Myocyte (in vitro differentiated cells): ENCODE measurements around the gene RBM25. TPM values are rescaled to one million over a fixed set of nuclear protein-coding genes. Genes with fewer than 3 reads are reported as not detected.
"Not testable (repeated sequence)": the region's sequence is repeated elsewhere in the genome, so short reads cannot be mapped to it uniquely, and the experiment has no call there.

ENCODE experiments used
- DNase-seq: peaks from one replicate; pipeline ENCODE4 v3.0.0-alpha.2; 2012; ENCODE audit warnings: low read depth
- total RNA-seq: library from RNA; depleted of rRNA; stranded (reverse); fragments of >200 nt; gene quantifications from 2 replicates; pipeline ENCODE4 v1.2.3, GENCODE V29; 2014

The RBM25 gene
- total RNA-seq, 1 donor from 2014 or later, result 55.8 TPM

GRCh38 chr14:73168691-73169090 is 110.4 kb downstream of the RBM25 start:
- no peak for DNase-seq

GRCh38 chr14:73169855-73170254 is 111.5 kb downstream of the RBM25 start:
- not testable (repeated sequence) for DNase-seq

DNA sequence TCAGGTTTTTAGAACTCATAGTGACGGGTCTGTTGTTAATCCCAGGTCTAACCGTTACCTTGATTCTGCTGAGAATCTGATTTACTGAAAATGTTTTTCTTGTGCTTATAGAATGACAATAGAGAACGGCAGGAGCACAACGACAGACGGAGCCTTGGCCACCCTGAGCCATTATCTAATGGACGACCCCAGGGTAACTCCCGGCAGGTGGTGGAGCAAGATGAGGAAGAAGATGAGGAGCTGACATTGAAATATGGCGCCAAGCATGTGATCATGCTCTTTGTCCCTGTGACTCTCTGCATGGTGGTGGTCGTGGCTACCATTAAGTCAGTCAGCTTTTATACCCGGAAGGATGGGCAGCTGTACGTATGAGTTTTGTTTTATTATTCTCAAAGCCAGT is 112.4 kb downstream of the RBM25 start:
- DNase-seq, result no peak

DNA sequence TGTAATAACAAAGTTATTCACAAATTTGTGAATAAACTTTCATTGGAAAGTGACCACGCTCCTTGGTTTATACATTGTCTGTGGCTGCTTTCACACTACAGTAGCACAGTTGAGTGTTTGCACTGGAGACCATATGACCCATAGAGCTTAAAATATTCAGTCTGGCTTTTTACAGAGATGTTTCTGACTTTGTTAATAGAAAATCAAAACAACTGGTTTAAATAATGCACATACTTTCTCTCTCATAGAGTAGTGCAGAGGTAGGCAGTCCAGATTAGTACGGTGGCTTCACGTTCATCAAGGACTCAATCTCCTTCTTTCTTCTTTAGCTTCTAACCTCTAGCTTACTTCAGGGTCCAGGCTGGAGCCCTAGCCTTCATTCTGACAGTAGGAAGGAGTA is 114.2 kb downstream of the RBM25 start:
- DNase-seq, result no peak

- DNase-seq, result peak; percentile 49
Measured at GRCh38 chr14:73173092-73173735, 114.9 kb downstream of the RBM25 start.

Other genes with a start within 250 kb of the RBM25 start
- 4.7 and 5.5 TPM in 2 replicates for gene DPF3, start 164.4 kb upstream of the RBM25 start, total RNA-seq
- gene DCAF4, start 132.1 kb upstream of the RBM25 start, total RNA-seq, result 19.8 and 23.2 TPM in 2 replicates
- gene ZFYVE1, start 31.4 kb upstream of the RBM25 start, total RNA-seq, result 17.0 and 29.1 TPM in 2 replicates
- 31.7 and 33.6 TPM in 2 replicates for gene PSEN1, start 78.0 kb downstream of the RBM25 start, total RNA-seq
- 0.16 and 0.31 TPM in 2 replicates for gene PAPLN, start 179.0 kb downstream of the RBM25 start, total RNA-seq